Retinal pigment epithelial cell (primary cell): Measurements from ENCODE around the gene TNK1.
A peak's percentile ranks its signal among the peaks of the same experiment; 100 is the strongest.
"Not testable (repeated sequence)": the region's sequence is repeated elsewhere in the genome, so short reads cannot be mapped to it uniquely, and the experiment has no call there.

ENCODE experiments used
- DNase-seq: peaks from one replicate; pipeline ENCODE4 v3.0.0-alpha.2; 2010; ENCODE audit warnings: low read depth
- H3K4me3 ChIP-seq: 2 replicates; pipeline ENCODE4 v1.5.1; 2011; ENCODE audit warnings: mild to moderate bottlenecking, low read length, control low read depth, moderate library complexity
- CTCF ChIP-seq: conservative IDR thresholded peaks from 2 replicates; pipeline ENCODE4 v1.5.1; 2011; ENCODE audit warnings: low read depth, low read length, control low read depth, inconsistent platforms

Gene TNK1

GRCh38 chr17:7380855-7381683, at the start of gene TNK1:
Gene TNK1 (plus strand): TSS chr17:7381089. CDS start chr17:7382927, 1,838 bp downstream.
- no peak for DNase-seq
- peak within 1 kb of the TSS; percentile 48 for H3K4me3 ChIP-seq

GRCh38 chr17:7332111-7332510, 48.8 kb upstream of the TNK1 start:
- no peak for DNase-seq
- TF ChIP-seq CTCF = no peak
- H3K4me3 ChIP-seq = no peak overlapping the region

More at GRCh38 chr17:7380855-7381683, at the start of gene TNK1:
- no peak for TF ChIP-seq CTCF

- DNase-seq, H3K4me3 ChIP-seq: not testable (repeated sequence)
Observed at GRCh38 chr17:7332600-7333069, 48.3 kb upstream of the TNK1 start.

- no peak overlapping the region for H3K4me3 ChIP-seq
- no peak for TF ChIP-seq CTCF
- DNase-seq = no peak
Observed at GRCh38 chr17:7334938-7335538, 45.9 kb upstream of the TNK1 start.

- H3K4me3 ChIP-seq, DNase-seq: not testable (repeated sequence)
Observed at GRCh38 chr17:7335765-7336164, 45.1 kb upstream of the TNK1 start.

GRCh38 chr17:7336240-7337175, 44.4 kb upstream of the TNK1 start, which contains the start of gene ACAP1:
Gene ACAP1 (plus strand): TSS chr17:7336529. CDS start chr17:7336735, 206 bp downstream.
- DNase-seq = no peak
- no peak for TF ChIP-seq CTCF
- H3K4me3 ChIP-seq = no peak within 1 kb of the TSS

- DNase-seq, H3K4me3 ChIP-seq: not testable (repeated sequence)
Observed at GRCh38 chr17:7337600-7337999, 43.3 kb upstream of the TNK1 start.

GRCh38 chr17:7340179-7340578, 40.7 kb upstream of the TNK1 start:
- TF ChIP-seq CTCF = no peak
- no peak overlapping the region for H3K4me3 ChIP-seq
- no peak for DNase-seq
